ENCODE measurements around the gene BPIFB3. TPM values are rescaled to one million over a fixed set of nuclear protein-coding genes. Genes with fewer than 3 reads are reported as not detected.
A peak's percentile ranks its signal among the peaks of the same experiment; 100 is the strongest.

BPIFB3 gene
- total and polyA plus RNA-seq, 7 donors, result not detected

GRCh38 chr20:33009214-33010132, 44.2 kb upstream of the BPIFB3 start:
- WGBS, 3 donors, result 49 to 57% (median 50%) methylated on average over 19 of the region's 19 CpGs
- H3K27ac ChIP-seq, result no peak overlapping the region
- H3K9me3 ChIP-seq, result no peaks in the 10 kb centered on the region
- no peak overlapping the region for H3K4me3 ChIP-seq
- intact Hi-C loops (cut with DNase I), result no loop called here
- no peaks in the 10 kb centered on the region for H3K36me3 ChIP-seq (ENCODE audit: insufficient read depth in 1 of 2, low read depth in 1 of 2)
- H3K4me1 ChIP-seq, result no peaks in the 10 kb centered on the region
- no peak for TF ChIP-seq CTCF (IDR thresholded peaks at IDR 0.05)
- DNase-seq, result peak in 1 of 2 donors; percentile 18
- no peak for ATAC-seq
- peaks cover 0 to 24% (median 0%) of the 10 kb centered on the region in 3 donors for H3K27me3 ChIP-seq (ENCODE audit: insufficient read depth in 3 of 3, low read length in 2 of 3)

- Histone ChIP-seq H3K4me1 (no peaks in the 10 kb centered on the region), H3K27me3 (ENCODE audit: insufficient read depth in 3 of 3, low read length in 2 of 3) (peaks cover 0 to 30% (median 2%) of the 10 kb centered on the region in 3 donors), H3K27ac (no peak overlapping the region), H3K9me3 (no peaks in the 10 kb centered on the region), H3K36me3 (ENCODE audit: insufficient read depth in 1 of 2, low read depth in 1 of 2) (no peaks in the 10 kb centered on the region), H3K4me3 (no peak overlapping the region)
- ATAC-seq, result no peak
- no peak for DNase-seq
- 72 to 76% (median 73%) methylated on average over 5 of the region's 5 CpGs for WGBS, 3 donors
- TF ChIP-seq CTCF (IDR thresholded peaks at IDR 0.05), result no peak
- intact Hi-C loops (cut with DNase I), result no loop called here
These were observed 43.6 kb upstream of the BPIFB3 start for GRCh38 chr20:33010133-33010504.

GRCh38 chr20:33010674-33011449, 42.8 kb upstream of the BPIFB3 start:
- ATAC-seq (no peak), DNase-seq (no peak)
- H3K9me3 ChIP-seq, result no peaks in the 10 kb centered on the region
- no peaks in the 10 kb centered on the region for H3K4me1 ChIP-seq
- intact Hi-C loops (cut with DNase I), result no loop called here
- no peaks in the 10 kb centered on the region for H3K36me3 ChIP-seq (ENCODE audit: insufficient read depth in 1 of 2, low read depth in 1 of 2)
- no peak overlapping the region for H3K4me3 ChIP-seq
- TF ChIP-seq CTCF (IDR thresholded peaks at IDR 0.05), result no peak
- no peak overlapping the region for H3K27ac ChIP-seq
- H3K27me3 ChIP-seq (ENCODE audit: insufficient read depth in 3 of 3, low read length in 2 of 3), result peaks cover 0 to 36% (median 2%) of the 10 kb centered on the region in 3 donors
- WGBS, 3 donors, result 76 to 80% (median 80%) methylated on average over 8 of the region's 8 CpGs

GRCh38 chr20:33012327-33013189, 41.1 kb upstream of the BPIFB3 start:
- Histone ChIP-seq H3K36me3 (ENCODE audit: insufficient read depth in 1 of 2, low read depth in 1 of 2) (no peaks in the 10 kb centered on the region), H3K27ac (no peak overlapping the region), H3K27me3 (ENCODE audit: insufficient read depth in 3 of 3, low read length in 2 of 3) (peaks cover 0 to 47% (median 2%) of the 10 kb centered on the region in 3 donors), H3K4me1 (no peaks in the 10 kb centered on the region), H3K9me3 (no peaks in the 10 kb centered on the region), H3K4me3 (no peak overlapping the region)
- 78 to 85% (median 80%) methylated on average over 15 of the region's 15 CpGs for WGBS, 3 donors
- intact Hi-C loops (cut with DNase I), result no loop called here
- DNase-seq, result no peak
- ATAC-seq, result no peak
- no peak for TF ChIP-seq CTCF (IDR thresholded peaks at IDR 0.05)
